Right cardiac atrium (tissue), 5 donors: ENCODE measurements around the gene HMGB4. TPM values are rescaled to one million over a fixed set of nuclear protein-coding genes. Genes with fewer than 3 reads are reported as not detected.
A peak's percentile ranks its signal among the peaks of the same experiment; 100 is the strongest.

Experiments used
- ATAC-seq, 2 donors: fragments of 200-7000 bp; cut with Tn5 transposase; one replicate each; pipeline versions ENCODE4 v1.8.0 to v1.9.1; 2020; ENCODE audit warnings: moderate library complexity in 2 of 2, mild to moderate bottlenecking in 1 of 2
- DNase-seq, 3 donors: peaks; one replicate each; pipeline ENCODE4 v3.0.0-alpha.2; 2020
- H3K27ac ChIP-seq: one replicate; pipeline ENCODE4 v1.5.1; 2013; ENCODE audit warnings: mild to moderate bottlenecking, low read length, control low read depth, moderate library complexity
- H3K27me3 ChIP-seq: one replicate; pipeline ENCODE4 v1.6.1; 2013; ENCODE audit not compliant: control insufficient read depth, insufficient read depth
- H3K4me1 ChIP-seq: one replicate; pipeline ENCODE4 v1.6.1; 2013; ENCODE audit warnings: low read length; ENCODE audit not compliant: control insufficient read depth, insufficient read depth
- H3K4me3 ChIP-seq: one replicate; pipeline ENCODE4 v1.5.1; 2013; ENCODE audit warnings: low read length, control low read depth
- H3K9me3 ChIP-seq: one replicate; pipeline ENCODE4 v1.6.1; 2013; ENCODE audit warnings: low read length; ENCODE audit not compliant: control insufficient read depth
- WGBS: extraction: QIAGEN DNeasy Blood & Tissue Kit; methylation state at CpG from one replicate; pipeline ENCODE4 v1.1.7; 2013; 5-methylcytosine and 5-hydroxymethylcytosine counted together
- intact Hi-C, 4 donors: fragments of 100-400 bp; cut with DNase I; formaldehyde crosslinking; loops; one replicate each; pipeline versions ENCODE4 v1.11.0 to v1.14.0; 2022 to 2023
- polyA plus RNA-seq: library from polyadenylated mRNA; stranded (reverse); fragments of 200-250 nt; gene quantifications from one replicate; pipeline ENCODE4 v1.2.3, GENCODE V29; 2013
- total RNA-seq, 4 donors: library from RNA; stranded (reverse); fragmentation: NEBNext Ultra II Directional; extraction: Animal tissue kit (Norgen Biotek cat#: 25700); gene quantifications; one replicate each; pipeline ENCODE4 v1.2.1, GENCODE V29; 2021
- donor health status: healthy with polysubstance abuse.
- donor health status: DM: no; HTN: yes; CAD: no.
- donor health status: DM: no; HTN: no; CAD: no.
- donor health status: DM: no; HTN: yes; CAD: no; lungs with severe emphysema.
- donor health status: DM: yes; HTN: yes; CAD: no.

HMGB4 gene
- total and polyA plus RNA-seq, 5 donors: not detected

GRCh38 chr1:33848205-33848937 is 15.5 kb upstream of the HMGB4 start:
- WGBS: 61% methylated on average over 4 of the region's 4 CpGs
- DNase-seq (no peak), ATAC-seq (no peak)
- Histone ChIP-seq H3K4me3 (no peak overlapping the region), H3K27me3 (no peaks in the 10 kb centered on the region), H3K9me3 (no peaks in the 10 kb centered on the region), H3K4me1 (no peaks in the 10 kb centered on the region), H3K27ac (no peak overlapping the region)
- intact Hi-C loops: no loop called here

- Histone ChIP-seq H3K4me3 (no peak overlapping the region), H3K9me3 (no peaks in the 10 kb centered on the region), H3K27me3 (no peaks in the 10 kb centered on the region), H3K27ac (no peak overlapping the region), H3K4me1 (no peaks in the 10 kb centered on the region)
- ATAC-seq (no peak), DNase-seq (no peak)
- intact Hi-C loops: no loop called here
- WGBS: 65% methylated on average over 1 of the region's 1 CpG
These were observed 14.7 kb upstream of the HMGB4 start for GRCh38 chr1:33849211-33849610.

- DNase-seq (no peak), ATAC-seq (no peak)
- intact Hi-C loops: no loop called here
- Histone ChIP-seq H3K27me3 (no peaks in the 10 kb centered on the region), H3K9me3 (no peaks in the 10 kb centered on the region), H3K27ac (no peak overlapping the region), H3K4me1 (no peaks in the 10 kb centered on the region), H3K4me3 (no peak overlapping the region)
- WGBS: 87% methylated on average over 1 of the region's 1 CpG
These were observed 13.4 kb upstream of the HMGB4 start for GRCh38 chr1:33850481-33850880.

GRCh38 chr1:33852711-33853110 is 11.2 kb upstream of the HMGB4 start:
- intact Hi-C loops: no loop called here
- no peak for ATAC-seq

GRCh38 chr1:33853431-33853830 is 10.4 kb upstream of the HMGB4 start:
- intact Hi-C loops: no loop called here
- Histone ChIP-seq H3K4me3 (no peak overlapping the region), H3K4me1 (no peaks in the 10 kb centered on the region), H3K27ac (no peak overlapping the region), H3K9me3 (no peaks in the 10 kb centered on the region), H3K27me3 (no peaks in the 10 kb centered on the region)
- DNase-seq (no peak), ATAC-seq (no peak)
- WGBS: 23% methylated on average over 1 of the region's 1 CpG

More at GRCh38 chr1:33852711-33853110, 11.2 kb upstream of the HMGB4 start:
- Histone ChIP-seq H3K4me3 (no peak overlapping the region), H3K27me3 (no peaks in the 10 kb centered on the region), H3K27ac (no peak overlapping the region), H3K9me3 (no peaks in the 10 kb centered on the region), H3K4me1 (no peaks in the 10 kb centered on the region)
- no peak for DNase-seq

GRCh38 chr1:33854091-33854490 is 9.8 kb upstream of the HMGB4 start:
- Histone ChIP-seq H3K27ac (no peak overlapping the region), H3K4me3 (no peak overlapping the region), H3K4me1 (no peaks in the 10 kb centered on the region), H3K9me3 (no peaks in the 10 kb centered on the region), H3K27me3 (no peaks in the 10 kb centered on the region)
- no peak for DNase-seq
- WGBS: 86% methylated on average over 5 of the region's 5 CpGs
- ATAC-seq: no peak
- intact Hi-C loops: no loop called here

- Histone ChIP-seq H3K27me3 (no peaks in the 10 kb centered on the region), H3K9me3 (no peaks in the 10 kb centered on the region), H3K4me3 (no peak overlapping the region), H3K27ac (no peak overlapping the region), H3K4me1 (no peaks in the 10 kb centered on the region)
- ATAC-seq (no peak), DNase-seq (no peak)
- intact Hi-C loops: no loop called here
- WGBS: 69% methylated on average over 2 of the region's 2 CpGs
These were observed 3.2 kb upstream of the HMGB4 start for GRCh38 chr1:33860671-33861070.

GRCh38 chr1:33864460-33865389 is 846 bp downstream of the HMGB4 start:
- intact Hi-C loops: no loop called here

GRCh38 chr1:33866281-33866680 is 2.4 kb downstream of the HMGB4 start:
- Histone ChIP-seq H3K27ac (no peak overlapping the region), H3K4me3 (no peak overlapping the region), H3K4me1 (no peaks in the 10 kb centered on the region), H3K9me3 (no peaks in the 10 kb centered on the region), H3K27me3 (no peaks in the 10 kb centered on the region)
- peak in 1 of 3 donors; percentile 40 for DNase-seq
- WGBS: 48% methylated on average over 6 of the region's 6 CpGs
- no peak for ATAC-seq
- intact Hi-C loops: no loop called here

More at GRCh38 chr1:33864460-33865389, 846 bp downstream of the HMGB4 start:
- 66% methylated on average over 14 of the region's 14 CpGs for WGBS
- ATAC-seq: no peak
- Histone ChIP-seq H3K9me3 (no peaks in the 10 kb centered on the region), H3K27ac (no peak overlapping the region), H3K4me3 (no peak overlapping the region), H3K27me3 (no peaks in the 10 kb centered on the region), H3K4me1 (no peaks in the 10 kb centered on the region)
- no peak for DNase-seq

- no peak overlapping the region for H3K4me3 ChIP-seq
- no peaks in the 10 kb centered on the region for H3K27me3 ChIP-seq
- H3K27ac ChIP-seq: no peak overlapping the region
- no peak for DNase-seq
- H3K4me1 ChIP-seq: no peaks in the 10 kb centered on the region
- intact Hi-C loops: no loop called here
- WGBS: 70% methylated on average over 1 of the region's 1 CpG
- ATAC-seq: no peak
- no peaks in the 10 kb centered on the region for H3K9me3 ChIP-seq
These were observed 3.8 kb downstream of the HMGB4 start for GRCh38 chr1:33867684-33868083.

- H3K27ac ChIP-seq: no peak overlapping the region
- H3K4me1 ChIP-seq: no peaks in the 10 kb centered on the region
- intact Hi-C loops: no loop called here
- H3K9me3 ChIP-seq: no peaks in the 10 kb centered on the region
- H3K4me3 ChIP-seq: no peak overlapping the region
- no peaks in the 10 kb centered on the region for H3K27me3 ChIP-seq
- DNase-seq (no peak), ATAC-seq (no peak)
These were observed 8.4 kb downstream of the HMGB4 start for GRCh38 chr1:33872275-33872674.
